GM18499 (cell line): ENCODE measurements around the gene MTREX.

ENCODE experiments used
- ATAC-seq: cut with Tn5 transposase; IDR thresholded peaks from one replicate; pipeline ENCODE4 v1.9.1; 2021; ENCODE audit warnings: moderate number of reproducible peaks; ENCODE audit not compliant: insufficient read depth, unreplicated experiment

MTREX gene

DNA sequence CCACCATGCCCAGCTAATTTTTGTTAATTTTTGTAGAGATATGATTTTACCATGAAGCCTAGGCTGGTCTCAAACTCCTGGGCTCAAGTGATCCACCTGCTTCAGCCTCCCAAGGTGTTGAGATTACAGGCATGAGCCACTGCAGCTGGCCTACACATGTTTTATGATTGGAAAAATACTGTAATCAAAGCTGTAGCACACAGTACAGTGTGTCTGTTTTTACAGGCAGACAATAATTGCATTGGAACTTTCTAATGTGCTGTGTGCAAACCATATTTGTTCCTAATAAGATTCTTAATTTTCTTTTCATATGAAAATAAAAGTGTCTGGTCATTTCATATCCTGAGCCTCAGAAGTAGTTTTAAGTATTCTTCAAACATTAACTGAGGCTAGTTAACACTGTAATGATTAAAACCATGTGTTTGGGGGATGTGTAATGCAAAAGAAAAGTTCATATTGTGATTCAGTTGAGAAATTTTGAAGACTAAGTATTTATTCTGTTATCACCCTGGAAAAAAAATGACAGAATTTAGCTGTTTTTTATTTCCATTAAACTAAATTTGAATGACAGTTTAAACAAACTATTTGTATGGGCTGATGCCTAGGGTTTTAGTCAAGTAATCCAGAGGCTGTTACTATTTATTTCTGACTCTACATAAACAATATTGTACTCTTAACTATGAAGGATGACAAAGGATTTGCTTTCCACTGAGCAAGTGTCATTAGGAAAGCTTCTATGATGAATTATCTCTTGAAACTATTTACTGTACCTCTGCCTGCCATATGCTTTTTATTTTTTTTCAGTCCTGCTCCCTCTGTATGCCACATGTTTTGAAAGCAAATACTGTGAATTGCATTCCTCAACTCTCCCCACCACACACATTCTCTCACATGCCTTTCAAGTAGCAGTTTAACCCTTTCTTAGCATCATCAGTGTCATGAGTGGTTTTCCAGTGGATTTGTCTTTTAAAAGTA is 111.5 kb downstream of the MTREX start:
- no peak for ATAC-seq

- peak; percentile 82 for ATAC-seq
Observed at GRCh38 chr5:55421074-55421529, 113.3 kb downstream of the MTREX start.

DNA sequence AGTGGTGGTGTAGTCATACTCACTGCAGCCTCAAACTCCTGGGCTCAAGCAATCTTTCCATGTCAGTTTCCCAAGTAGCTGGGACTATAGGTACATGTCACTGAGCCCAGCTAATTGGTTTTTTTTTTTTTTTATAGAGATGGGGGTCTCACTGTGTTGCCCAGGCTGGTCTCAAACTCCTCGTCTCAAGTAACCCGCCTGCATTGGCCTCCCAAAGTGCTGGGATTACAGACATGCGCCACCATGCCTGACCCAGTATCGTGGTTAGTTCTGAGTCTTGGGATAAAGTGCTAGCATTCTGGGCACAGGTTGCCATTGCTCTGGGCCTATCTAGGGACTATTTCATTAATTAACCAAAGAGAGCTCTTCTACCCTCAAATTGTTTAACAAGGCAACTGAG is 118.7 kb downstream of the MTREX start:
- ATAC-seq: no peak

GRCh38 chr5:55427157-55427556 is 119.4 kb downstream of the MTREX start:
- ATAC-seq: no peak

DNA sequence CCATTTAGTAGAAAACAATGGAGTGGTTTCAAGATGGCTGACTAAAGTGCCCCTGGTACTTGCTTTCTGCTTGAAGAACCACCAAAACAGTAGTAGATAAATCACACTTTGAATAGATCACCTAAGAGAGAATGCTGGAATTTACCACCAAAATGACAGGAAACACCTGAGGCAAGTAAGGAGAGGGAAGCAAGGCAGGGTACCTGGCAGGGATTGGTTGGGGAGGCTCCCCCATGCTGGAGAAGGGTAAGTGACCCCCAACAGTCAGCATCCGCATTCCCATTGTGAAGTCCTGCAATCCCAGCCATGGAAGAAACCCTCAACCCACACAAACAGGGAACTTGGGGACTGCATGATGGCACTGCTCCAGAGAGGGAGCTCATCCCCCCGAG is 121.4 kb downstream of the MTREX start:
- ATAC-seq: no peak

DNA sequence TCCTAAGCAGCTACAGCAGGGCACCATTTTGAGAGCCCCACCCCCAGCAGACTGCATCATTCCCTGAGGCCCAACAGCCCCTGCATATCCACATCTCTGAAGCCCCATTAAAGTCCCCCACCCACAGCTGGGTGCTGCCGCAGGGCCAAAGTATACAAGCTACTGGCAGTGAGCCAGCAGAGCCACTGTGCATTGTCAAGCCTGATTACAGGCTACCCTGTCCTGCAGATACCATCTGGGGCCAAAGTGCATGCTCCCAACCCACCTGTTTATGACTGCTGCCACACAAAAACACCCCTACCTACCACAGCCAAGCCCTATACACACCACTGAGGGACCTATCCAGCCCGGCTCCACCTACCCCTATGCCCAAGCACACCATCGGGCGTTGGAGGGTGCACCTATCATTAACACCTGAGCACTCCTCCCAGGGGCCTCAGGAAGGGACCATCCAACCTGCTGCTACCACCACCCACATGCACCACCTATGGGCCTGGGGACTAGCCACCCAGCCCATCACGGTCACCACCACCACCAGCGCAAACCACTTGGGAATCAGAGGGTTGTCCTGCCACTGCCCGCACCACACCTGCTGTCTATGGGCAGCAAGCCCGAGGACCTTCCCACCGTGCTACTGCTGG is 121.9 kb downstream of the MTREX start:
- ATAC-seq: no peak

- ATAC-seq: no peak
Observed at GRCh38 chr5:55432549-55432948, 124.8 kb downstream of the MTREX start.

DNA sequence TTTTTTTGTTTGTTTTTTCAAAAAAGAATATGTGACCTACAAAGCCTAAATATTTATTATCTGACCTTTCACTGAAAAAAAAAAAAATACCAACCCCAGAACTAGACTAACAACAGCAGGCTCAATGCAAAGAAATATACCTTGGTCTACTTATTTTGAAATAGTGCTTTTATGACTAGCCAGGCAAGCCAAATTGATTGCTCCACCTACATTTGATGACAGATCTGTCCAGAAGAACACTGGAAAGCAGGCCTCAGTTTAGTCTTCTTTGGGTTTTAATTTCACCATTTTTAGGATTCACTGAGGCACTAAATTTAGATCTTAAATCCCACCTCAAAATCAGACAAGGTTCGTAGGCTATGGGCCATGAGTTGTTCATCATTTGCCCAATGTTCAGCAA is 129.7 kb downstream of the MTREX start:
- ATAC-seq: no peak

GRCh38 chr5:55437859-55438206 is 130.0 kb downstream of the MTREX start:
- ATAC-seq: no peak

GRCh38 chr5:55438998-55439397 is 131.2 kb downstream of the MTREX start:
- ATAC-seq: no peak

GRCh38 chr5:55440188-55440646 is 132.4 kb downstream of the MTREX start:
- ATAC-seq: no peak

DNA sequence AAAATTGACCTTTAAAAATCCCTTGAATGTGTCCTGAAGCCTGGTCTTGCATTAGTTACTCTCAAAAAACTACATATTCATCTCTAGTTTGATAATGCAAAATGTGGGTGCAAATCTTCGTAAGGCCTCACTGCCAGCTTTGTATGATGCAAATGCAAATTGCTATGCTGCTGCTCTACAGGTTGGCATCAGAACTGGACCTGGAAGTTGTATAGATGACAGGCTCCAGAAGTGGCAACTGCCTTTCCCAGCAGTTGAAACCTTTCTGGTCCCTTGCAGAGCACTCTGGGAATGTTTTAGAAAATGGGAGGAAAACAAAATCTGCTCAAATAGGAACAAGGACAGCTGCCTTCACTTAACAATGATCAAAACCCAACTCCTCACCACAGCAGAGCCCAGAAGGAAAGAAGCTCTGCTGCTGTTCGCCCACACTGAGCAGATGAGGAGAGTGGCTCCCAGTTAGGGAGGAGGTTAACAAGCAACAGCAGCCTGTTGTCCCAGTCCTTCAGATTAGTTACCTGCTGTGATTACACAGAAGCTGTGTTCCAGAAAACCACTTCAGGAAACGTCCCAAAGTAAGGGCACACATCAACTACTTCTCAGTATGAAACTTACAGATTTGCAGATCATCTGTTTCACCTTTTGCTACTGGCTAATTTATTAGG is 133.4 kb downstream of the MTREX start:
- no peak for ATAC-seq

DNA sequence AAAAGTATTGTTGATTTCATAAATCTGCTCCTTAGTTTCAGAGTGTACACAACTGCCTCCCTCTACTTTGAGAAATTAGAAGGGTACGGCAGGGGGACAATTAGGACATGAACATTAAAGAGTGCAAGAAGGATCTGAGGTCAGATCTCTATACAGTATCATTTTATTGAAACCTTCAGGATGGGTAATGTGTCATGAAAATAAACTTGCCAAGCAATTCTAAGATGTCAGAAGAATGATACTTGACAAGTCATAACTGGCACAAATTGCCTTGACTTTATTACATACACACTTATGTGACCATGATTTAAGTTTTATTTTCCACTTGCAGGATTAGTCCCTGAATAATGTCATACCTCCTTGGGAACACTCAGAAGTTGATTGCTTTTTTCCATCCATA is 134.2 kb downstream of the MTREX start:
- no peak for ATAC-seq

DNA sequence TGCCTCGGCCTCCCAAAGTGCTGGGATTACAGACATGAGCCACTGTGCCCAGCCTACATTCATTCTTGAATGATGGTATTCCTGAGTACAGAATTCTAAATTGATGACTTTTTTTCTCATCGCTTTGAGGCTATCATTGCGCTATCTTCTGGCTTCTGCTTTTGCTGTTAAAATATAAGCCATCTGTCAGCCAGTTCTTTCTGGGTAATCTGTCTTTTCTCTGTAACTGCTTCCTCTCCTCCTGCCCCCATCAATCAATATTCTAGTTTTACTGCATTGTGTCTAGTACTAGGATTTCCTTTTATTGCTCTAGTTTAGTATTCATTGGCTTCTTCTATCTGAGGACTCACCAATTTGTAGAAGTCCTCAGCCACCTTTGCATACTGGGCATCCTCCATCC is 138.0 kb downstream of the MTREX start:
- no peak for ATAC-seq

- ATAC-seq: no peak
Observed at GRCh38 chr5:55446640-55447351, 139.0 kb downstream of the MTREX start.

- ATAC-seq: no peak
Observed at GRCh38 chr5:55450050-55450765, 142.4 kb downstream of the MTREX start.

DNA sequence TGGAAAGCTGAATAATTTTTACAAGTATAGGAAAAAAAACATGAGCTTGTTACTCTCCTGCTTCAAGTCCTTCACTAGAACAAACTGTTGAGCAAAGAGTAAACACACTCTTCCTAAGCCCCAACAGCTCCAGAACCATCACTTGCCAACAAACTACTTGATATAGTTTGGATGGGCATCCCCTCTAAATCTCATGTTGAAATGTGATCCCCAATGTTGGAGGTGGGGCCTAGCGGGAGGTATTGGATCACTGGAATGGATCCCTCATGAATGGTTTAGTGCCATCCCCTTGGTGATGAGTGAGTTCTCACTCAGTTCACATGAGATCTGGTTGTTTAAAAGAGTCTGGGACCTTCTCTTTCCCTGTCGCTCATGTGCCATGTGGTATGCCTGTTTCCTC is 144.2 kb downstream of the MTREX start:
- no peak for ATAC-seq

DNA sequence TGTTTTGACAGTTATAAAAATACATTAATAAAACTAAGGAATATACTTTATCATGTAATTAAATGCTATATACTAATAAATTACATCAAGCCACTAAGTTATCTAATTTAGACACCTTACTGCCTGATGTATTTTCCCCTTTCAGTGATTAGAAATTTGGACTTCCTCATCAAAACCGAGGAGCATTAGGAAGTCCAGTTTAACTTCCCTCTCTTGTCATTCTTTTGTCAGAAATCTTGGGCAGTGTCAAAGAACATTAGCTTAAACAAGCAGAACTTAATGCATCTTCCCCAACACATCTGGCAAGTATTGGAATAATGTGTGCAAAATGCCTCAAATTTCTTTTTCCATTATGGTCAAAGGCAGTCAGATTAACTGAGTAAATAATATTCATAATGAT is 145.4 kb downstream of the MTREX start:
- no peak for ATAC-seq

DNA sequence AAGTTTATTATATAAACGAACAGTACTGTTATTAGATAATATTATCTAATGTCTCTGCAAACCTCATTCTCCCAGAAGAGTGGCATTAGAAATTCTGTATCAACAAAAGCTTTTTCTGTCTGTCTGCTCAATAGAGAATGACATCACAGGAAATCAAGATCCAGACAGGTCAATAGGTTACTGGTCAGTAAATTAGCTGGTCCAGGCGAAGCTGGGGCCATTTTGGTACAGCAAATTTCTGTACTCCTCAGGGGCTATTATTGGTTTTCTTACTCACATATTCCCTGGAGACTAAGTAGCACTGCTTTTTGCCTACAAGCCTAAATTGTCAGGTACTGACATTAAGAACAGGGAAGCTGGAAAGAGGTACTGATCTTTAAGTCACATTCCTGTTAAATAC is 146.5 kb downstream of the MTREX start:
- ATAC-seq: no peak
